WTC11 (cell line): ENCODE measurements around the gene RPP14. TPM values are rescaled to one million over a fixed set of nuclear protein-coding genes. Genes with fewer than 3 reads are reported as not detected.

Experiments used
- ATAC-seq: fragments of 200-7000 bp; cut with Tn5 transposase; 2 replicates; pipeline ENCODE4 v1.10.0; 2021; ENCODE audit warnings: mild to moderate bottlenecking, moderate library complexity
- CTCF ChIA-PET: fragments of 300-600 bp; sonication (Branson Sonifier 250); formaldehyde crosslinking; loops from one replicate; lab custom pipeline; 2021; ENCODE audit warnings: antibody characterized with exemption; lab: Charles Lee
- POLR2A ChIA-PET: fragments of 350-600 bp; sonication (Branson Sonifier 250); formaldehyde crosslinking; loops from one replicate; lab custom pipeline; 2021; ENCODE audit warnings: antibody characterized with exemption; lab: Charles Lee
- DNase-seq: peaks from one replicate; pipeline ENCODE4 v3.0.0; 2021; ENCODE audit warnings: low spot score
- H3K27ac Mint-ChIP-seq: 2 replicates; pipeline ENCODE4 v1.8.0; 2021; ENCODE audit warnings: mixed read lengths
- H3K27me3 Mint-ChIP-seq: 2 replicates; pipeline ENCODE4 v1.8.0; 2021; ENCODE audit warnings: low read depth, mild to moderate bottlenecking, moderate library complexity, mixed read lengths
- H3K36me3 Mint-ChIP-seq: 2 replicates; pipeline ENCODE4 v1.8.0; 2021; ENCODE audit warnings: mixed read lengths
- H3K4me1 Mint-ChIP-seq: 2 replicates; pipeline ENCODE4 v1.8.0; 2022; ENCODE audit warnings: mixed read lengths
- H3K4me3 Mint-ChIP-seq: 2 replicates; pipeline ENCODE4 v1.8.0; 2021; ENCODE audit warnings: mild to moderate bottlenecking, moderate library complexity, mixed read lengths
- H3K9me3 Mint-ChIP-seq: 2 replicates; pipeline ENCODE4 v1.8.0; 2021; ENCODE audit warnings: mixed read lengths
- CBFB ChIP-seq: sonication (generic); formaldehyde crosslinking; IDR thresholded peaks from 2 replicates; pipeline ENCODE4 v1.8.1; 2022; ENCODE audit warnings: mild to moderate bottlenecking, low read depth, missing genetic modification reagents
- CREB1 ChIP-seq: sonication (generic); formaldehyde crosslinking; IDR thresholded peaks from 2 replicates; pipeline ENCODE4 v1.8.0; 2023; ENCODE audit warnings: mild to moderate bottlenecking, missing genetic modification reagents
- EMX1 ChIP-seq: fragments of 250-450 bp; sonication (Bioruptor Pico); IDR thresholded peaks from 2 replicates; pipeline ENCODE4 v1.8.0; 2021; ENCODE audit warnings: mild to moderate bottlenecking
- ETV6 ChIP-seq: sonication (generic); formaldehyde crosslinking; IDR thresholded peaks from 2 replicates; pipeline ENCODE4 v1.8.1; 2022; ENCODE audit warnings: mild to moderate bottlenecking, missing genetic modification reagents
- FOXJ3 ChIP-seq: sonication (generic); formaldehyde crosslinking; IDR thresholded peaks from 2 replicates; pipeline ENCODE4 v1.9.0; 2021; ENCODE audit warnings: missing genetic modification reagents, mild to moderate bottlenecking, borderline replicate concordance
- FOXP1 ChIP-seq: sonication (generic); formaldehyde crosslinking; IDR thresholded peaks from 2 replicates; pipeline ENCODE4 v1.8.0; 2022; ENCODE audit warnings: missing genetic modification reagents, mild to moderate bottlenecking, moderate library complexity, borderline replicate concordance
- HMGA2 ChIP-seq: fragments of 250-450 bp; sonication (Bioruptor Pico); IDR thresholded peaks from 2 replicates; pipeline ENCODE4 v1.4.0; 2021; ENCODE audit warnings: mild to moderate bottlenecking, moderate library complexity
- JAZF1 ChIP-seq: fragments of 250-450 bp; sonication (Bioruptor Pico); IDR thresholded peaks from 2 replicates; pipeline ENCODE4 v1.9.0; 2021; ENCODE audit warnings: moderate library complexity, mild to moderate bottlenecking, inconsistent platforms
- NFATC4 ChIP-seq: fragments of 250-450 bp; sonication (Bioruptor Pico); IDR thresholded peaks from 2 replicates; pipeline ENCODE4 v1.9.0; 2021; ENCODE audit warnings: mild to moderate bottlenecking
- NFYB ChIP-seq: sonication (generic); formaldehyde crosslinking; conservative IDR thresholded peaks from 2 replicates; pipeline ENCODE4 v1.8.0; 2022; ENCODE audit warnings: low read depth, missing genetic modification reagents
- RORB ChIP-seq: fragments of 250-450 bp; sonication (Bioruptor Pico); IDR thresholded peaks from 2 replicates; pipeline ENCODE4 v1.9.0; 2021; ENCODE audit warnings: mild to moderate bottlenecking
- SMAD3 ChIP-seq: sonication (generic); formaldehyde crosslinking; IDR thresholded peaks from 2 replicates; pipeline ENCODE4 v1.8.0; 2022; ENCODE audit warnings: missing genetic modification reagents, mild to moderate bottlenecking, borderline replicate concordance
- SMAD4 ChIP-seq: sonication (generic); formaldehyde crosslinking; IDR thresholded peaks from 2 replicates; pipeline ENCODE4 v1.8.0; 2022; ENCODE audit warnings: mild to moderate bottlenecking, missing genetic modification reagents
- TEAD1 ChIP-seq: sonication (generic); formaldehyde crosslinking; IDR thresholded peaks from 2 replicates; pipeline ENCODE4 v1.8.0; 2022; ENCODE audit warnings: mild to moderate bottlenecking, missing genetic modification reagents
- ZBTB21 ChIP-seq: sonication (generic); formaldehyde crosslinking; IDR thresholded peaks from 2 replicates; pipeline ENCODE4 v1.8.1; 2023; ENCODE audit warnings: mild to moderate bottlenecking, missing genetic modification reagents, borderline replicate concordance
- ZNF121 ChIP-seq: sonication (generic); formaldehyde crosslinking; IDR thresholded peaks from 2 replicates; pipeline ENCODE4 v1.8.0; 2023; ENCODE audit warnings: missing genetic modification reagents
- ZNF317 ChIP-seq: sonication (generic); formaldehyde crosslinking; IDR thresholded peaks from 2 replicates; pipeline ENCODE4 v1.8.1; 2023; ENCODE audit warnings: low read depth, mild to moderate bottlenecking, moderate library complexity, missing genetic modification reagents, borderline replicate concordance
- ZNF416 ChIP-seq: fragments of 250-450 bp; sonication (Bioruptor Pico); IDR thresholded peaks from 2 replicates; pipeline ENCODE4 v1.9.0; 2021; ENCODE audit warnings: mild to moderate bottlenecking, inconsistent platforms
- total RNA-seq: library from RNA; stranded (reverse); gene quantifications from 3 replicates; pipeline ENCODE4 v1.2.3, GENCODE V29; 2021
- TF ChIP-seq, protein P1 (sequence below): sonication (generic); formaldehyde crosslinking; IDR thresholded peaks from 2 replicates; pipeline ENCODE4 v1.8.0; 2022; ENCODE audit warnings: mild to moderate bottlenecking, missing genetic modification reagents
- TF ChIP-seq, protein P2 (sequence below): sonication (generic); formaldehyde crosslinking; conservative IDR thresholded peaks from 2 replicates; pipeline ENCODE4 v1.8.1; 2023; ENCODE audit warnings: mild to moderate bottlenecking, low read depth, missing genetic modification reagents, moderate library complexity
- TF ChIP-seq, protein P3 (sequence below): sonication (generic); formaldehyde crosslinking; IDR thresholded peaks from 2 replicates; pipeline ENCODE4 v1.8.0; 2022; ENCODE audit warnings: mild to moderate bottlenecking, missing genetic modification reagents
- TF ChIP-seq, protein P4 (sequence below): sonication (generic); formaldehyde crosslinking; IDR thresholded peaks from 2 replicates; pipeline ENCODE4 v1.8.0; 2022; ENCODE audit warnings: missing genetic modification reagents

RPP14 gene
- total RNA-seq, 1 experiment from 2014 or later, result 17.9 TPM

DNA sequence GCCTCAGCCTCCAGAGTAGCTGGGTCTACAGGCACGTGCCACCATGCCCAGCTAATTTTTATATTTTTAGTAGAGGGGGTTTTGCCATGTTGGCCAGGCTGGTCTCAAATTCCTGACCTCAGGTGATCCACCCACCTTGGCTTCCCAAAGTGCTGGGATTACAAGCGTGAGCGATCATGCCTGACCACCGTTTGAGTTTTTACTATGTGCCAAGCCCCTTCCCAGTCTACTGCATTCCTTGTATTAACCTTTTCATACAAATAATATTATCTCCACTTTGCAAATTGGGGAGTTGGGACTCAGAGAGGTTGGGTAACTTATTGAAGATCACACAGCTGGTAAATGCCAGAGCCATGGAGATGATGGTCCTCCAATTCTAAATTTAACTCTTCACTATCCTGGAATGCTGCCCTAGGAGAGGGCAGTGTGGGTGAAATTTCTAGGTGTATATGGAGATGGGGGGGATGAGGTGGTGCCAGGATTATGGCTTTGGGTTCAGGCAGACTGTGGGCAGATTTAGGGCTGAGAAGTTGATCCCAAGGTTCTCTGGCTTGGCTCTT lies 25.6 kb downstream of the RPP14 start:
- ChIA-PET POLR2A (no interaction called here), CTCF (interaction anchor here (0.9 to 3.0 kb wide), 4 partner anchors 20 to 160 kb away, joined by 4 to 22 read pairs (median 8); partner anchors contain the start of genes HTD2, KCTD6 and RPP14)
- peaks cover 24% of the 10 kb centered on the region for H3K4me1 Mint-ChIP-seq
- no peaks in the 10 kb centered on the region for H3K9me3 Mint-ChIP-seq
- H3K4me3 Mint-ChIP-seq, result peak overlapping the region; percentile 72
- peaks cover 34% of the 10 kb centered on the region for H3K27me3 Mint-ChIP-seq
- no peaks in the 10 kb centered on the region for H3K36me3 Mint-ChIP-seq
- TF ChIP-seq ZBTB21, result no peak
- TF ChIP-seq, protein P1, sequence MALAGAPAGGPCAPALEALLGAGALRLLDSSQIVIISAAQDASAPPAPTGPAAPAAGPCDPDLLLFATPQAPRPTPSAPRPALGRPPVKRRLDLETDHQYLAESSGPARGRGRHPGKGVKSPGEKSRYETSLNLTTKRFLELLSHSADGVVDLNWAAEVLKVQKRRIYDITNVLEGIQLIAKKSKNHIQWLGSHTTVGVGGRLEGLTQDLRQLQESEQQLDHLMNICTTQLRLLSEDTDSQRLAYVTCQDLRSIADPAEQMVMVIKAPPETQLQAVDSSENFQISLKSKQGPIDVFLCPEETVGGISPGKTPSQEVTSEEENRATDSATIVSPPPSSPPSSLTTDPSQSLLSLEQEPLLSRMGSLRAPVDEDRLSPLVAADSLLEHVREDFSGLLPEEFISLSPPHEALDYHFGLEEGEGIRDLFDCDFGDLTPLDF (CRISPR knock-in tag), result no peak
- TF ChIP-seq NFATC4 (CRISPR knock-in tag), result no peak
- TF ChIP-seq FOXP1 (CRISPR knock-in tag), result no peak
- TF ChIP-seq, protein P2, sequence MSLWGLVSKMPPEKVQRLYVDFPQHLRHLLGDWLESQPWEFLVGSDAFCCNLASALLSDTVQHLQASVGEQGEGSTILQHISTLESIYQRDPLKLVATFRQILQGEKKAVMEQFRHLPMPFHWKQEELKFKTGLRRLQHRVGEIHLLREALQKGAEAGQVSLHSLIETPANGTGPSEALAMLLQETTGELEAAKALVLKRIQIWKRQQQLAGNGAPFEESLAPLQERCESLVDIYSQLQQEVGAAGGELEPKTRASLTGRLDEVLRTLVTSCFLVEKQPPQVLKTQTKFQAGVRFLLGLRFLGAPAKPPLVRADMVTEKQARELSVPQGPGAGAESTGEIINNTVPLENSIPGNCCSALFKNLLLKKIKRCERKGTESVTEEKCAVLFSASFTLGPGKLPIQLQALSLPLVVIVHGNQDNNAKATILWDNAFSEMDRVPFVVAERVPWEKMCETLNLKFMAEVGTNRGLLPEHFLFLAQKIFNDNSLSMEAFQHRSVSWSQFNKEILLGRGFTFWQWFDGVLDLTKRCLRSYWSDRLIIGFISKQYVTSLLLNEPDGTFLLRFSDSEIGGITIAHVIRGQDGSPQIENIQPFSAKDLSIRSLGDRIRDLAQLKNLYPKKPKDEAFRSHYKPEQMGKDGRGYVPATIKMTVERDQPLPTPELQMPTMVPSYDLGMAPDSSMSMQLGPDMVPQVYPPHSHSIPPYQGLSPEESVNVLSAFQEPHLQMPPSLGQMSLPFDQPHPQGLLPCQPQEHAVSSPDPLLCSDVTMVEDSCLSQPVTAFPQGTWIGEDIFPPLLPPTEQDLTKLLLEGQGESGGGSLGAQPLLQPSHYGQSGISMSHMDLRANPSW, result no peak
- TF ChIP-seq ETV6 (CRISPR knock-in tag), result no peak
- no peak for TF ChIP-seq ZNF416 (CRISPR knock-in tag)
- no peak for TF ChIP-seq ZNF317
- no peak for TF ChIP-seq ZNF121
- TF ChIP-seq NFYB (CRISPR knock-in tag), result no peak
- TF ChIP-seq TEAD1 (CRISPR knock-in tag), result no peak
- TF ChIP-seq EMX1 (CRISPR knock-in tag), result no peak
- no peak for TF ChIP-seq CBFB (CRISPR knock-in tag)
- TF ChIP-seq CREB1 (CRISPR knock-in tag), result no peak
- ATAC-seq (no peak), DNase-seq (no peak)
- H3K27ac Mint-ChIP-seq, result no peak overlapping the region

DNA sequence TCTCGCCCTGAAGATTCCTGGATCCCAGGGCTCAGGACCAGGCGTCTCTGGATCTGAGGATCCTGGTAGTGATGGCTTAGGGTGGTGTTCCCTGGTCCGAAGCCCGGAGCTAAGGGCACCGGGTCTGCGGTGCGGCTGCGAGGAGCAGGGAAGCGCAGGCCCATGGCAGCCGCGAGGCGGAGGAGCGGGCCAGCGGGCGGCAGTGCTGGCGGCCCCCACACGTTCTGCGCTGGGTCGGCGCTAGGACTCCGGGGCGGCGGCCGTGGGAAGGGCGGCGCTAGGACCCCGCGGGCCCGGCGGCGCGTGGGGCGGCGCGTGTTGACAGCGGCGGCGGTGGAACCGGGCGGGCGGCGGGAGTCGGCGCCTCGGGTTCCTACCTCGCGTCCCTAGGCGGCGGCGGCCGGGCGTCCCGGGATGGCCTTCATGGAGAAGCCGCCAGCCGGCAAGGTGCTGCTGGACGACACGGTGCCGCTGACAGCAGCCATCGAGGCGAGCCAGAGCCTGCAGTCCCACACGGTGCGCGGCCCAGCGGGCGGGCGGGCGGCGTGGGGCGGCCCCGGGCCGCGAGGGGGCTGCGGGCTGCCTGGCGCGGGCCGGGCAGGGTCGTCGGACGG lies 26.6 kb downstream of the RPP14 start, which contains the start of gene PXK:
PXK (plus strand) TSS at position 318 of the 614 bp plus-strand sequence; CDS start at position 415, 97 bp downstream.
- Mint-ChIP-seq H3K36me3 (no peaks in the 10 kb centered on the region), H3K9me3 (no peaks in the 10 kb centered on the region), H3K27me3 (peaks cover 34% of the 10 kb centered on the region), H3K4me1 (peaks cover 24% of the 10 kb centered on the region), H3K4me3 (peak within 1 kb of the TSS; percentile 90), H3K27ac (no peak within 1 kb of the TSS)
- ChIA-PET POLR2A (interaction anchor here (0.6 kb wide), 1 partner anchor 255 kb away, joined by 3 read pairs; no protein-coding TSS in a partner anchor), CTCF (interaction anchor here (0.6 to 3.0 kb wide), 10 partner anchors 11 to 197 kb away, joined by 3 to 22 read pairs (median 4); partner anchors contain the start of genes HTD2, KCTD6 and RPP14)
- DNase-seq (peak; percentile 76), ATAC-seq (peak; percentile 83)
- TF ChIP-seq RORB, result no peak
- no peak for TF ChIP-seq NFATC4 (CRISPR knock-in tag)
- no peak for TF ChIP-seq HMGA2
- TF ChIP-seq JAZF1 (CRISPR knock-in tag), result no peak
- TF ChIP-seq, protein P3, sequence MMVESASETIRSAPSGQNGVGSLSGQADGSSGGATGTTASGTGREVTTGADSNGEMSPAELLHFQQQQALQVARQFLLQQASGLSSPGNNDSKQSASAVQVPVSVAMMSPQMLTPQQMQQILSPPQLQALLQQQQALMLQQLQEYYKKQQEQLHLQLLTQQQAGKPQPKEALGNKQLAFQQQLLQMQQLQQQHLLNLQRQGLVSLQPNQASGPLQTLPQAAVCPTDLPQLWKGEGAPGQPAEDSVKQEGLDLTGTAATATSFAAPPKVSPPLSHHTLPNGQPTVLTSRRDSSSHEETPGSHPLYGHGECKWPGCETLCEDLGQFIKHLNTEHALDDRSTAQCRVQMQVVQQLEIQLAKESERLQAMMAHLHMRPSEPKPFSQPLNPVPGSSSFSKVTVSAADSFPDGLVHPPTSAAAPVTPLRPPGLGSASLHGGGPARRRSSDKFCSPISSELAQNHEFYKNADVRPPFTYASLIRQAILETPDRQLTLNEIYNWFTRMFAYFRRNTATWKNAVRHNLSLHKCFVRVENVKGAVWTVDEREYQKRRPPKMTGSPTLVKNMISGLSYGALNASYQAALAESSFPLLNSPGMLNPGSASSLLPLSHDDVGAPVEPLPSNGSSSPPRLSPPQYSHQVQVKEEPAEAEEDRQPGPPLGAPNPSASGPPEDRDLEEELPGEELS (CRISPR knock-in tag), result peak; percentile 89
- TF ChIP-seq FOXJ3, result no peak
- TF ChIP-seq SMAD4 (CRISPR knock-in tag), result 0 out of 2 replicates have a peak, but pooled peaks have one; percentile 19
- TF ChIP-seq SMAD3 (CRISPR knock-in tag), result no peak
- TF ChIP-seq, protein P2, result peak; percentile 75; the same call in 1 of the 2 replicates
- peak; percentile 75 for TF ChIP-seq ZNF121
- TF ChIP-seq, protein P4, sequence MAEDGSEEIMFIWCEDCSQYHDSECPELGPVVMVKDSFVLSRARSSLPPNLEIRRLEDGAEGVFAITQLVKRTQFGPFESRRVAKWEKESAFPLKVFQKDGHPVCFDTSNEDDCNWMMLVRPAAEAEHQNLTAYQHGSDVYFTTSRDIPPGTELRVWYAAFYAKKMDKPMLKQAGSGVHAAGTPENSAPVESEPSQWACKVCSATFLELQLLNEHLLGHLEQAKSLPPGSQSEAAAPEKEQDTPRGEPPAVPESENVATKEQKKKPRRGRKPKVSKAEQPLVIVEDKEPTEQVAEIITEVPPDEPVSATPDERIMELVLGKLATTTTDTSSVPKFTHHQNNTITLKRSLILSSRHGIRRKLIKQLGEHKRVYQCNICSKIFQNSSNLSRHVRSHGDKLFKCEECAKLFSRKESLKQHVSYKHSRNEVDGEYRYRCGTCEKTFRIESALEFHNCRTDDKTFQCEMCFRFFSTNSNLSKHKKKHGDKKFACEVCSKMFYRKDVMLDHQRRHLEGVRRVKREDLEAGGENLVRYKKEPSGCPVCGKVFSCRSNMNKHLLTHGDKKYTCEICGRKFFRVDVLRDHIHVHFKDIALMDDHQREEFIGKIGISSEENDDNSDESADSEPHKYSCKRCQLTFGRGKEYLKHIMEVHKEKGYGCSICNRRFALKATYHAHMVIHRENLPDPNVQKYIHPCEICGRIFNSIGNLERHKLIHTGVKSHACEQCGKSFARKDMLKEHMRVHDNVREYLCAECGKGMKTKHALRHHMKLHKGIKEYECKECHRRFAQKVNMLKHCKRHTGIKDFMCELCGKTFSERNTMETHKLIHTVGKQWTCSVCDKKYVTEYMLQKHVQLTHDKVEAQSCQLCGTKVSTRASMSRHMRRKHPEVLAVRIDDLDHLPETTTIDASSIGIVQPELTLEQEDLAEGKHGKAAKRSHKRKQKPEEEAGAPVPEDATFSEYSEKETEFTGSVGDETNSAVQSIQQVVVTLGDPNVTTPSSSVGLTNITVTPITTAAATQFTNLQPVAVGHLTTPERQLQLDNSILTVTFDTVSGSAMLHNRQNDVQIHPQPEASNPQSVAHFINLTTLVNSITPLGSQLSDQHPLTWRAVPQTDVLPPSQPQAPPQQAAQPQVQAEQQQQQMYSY (CRISPR knock-in tag), result peak; percentile 71
